Dendritic cell treated with granulocyte-macrophage colony-stimulating factor and Interleukin-4, amounts not matched to agents 40 ng/mL and 50 ng/mL, for 4 days (primary cell): ENCODE measurements around the gene LXN.
"Not testable (repeated sequence)": the region's sequence is repeated elsewhere in the genome, so short reads cannot be mapped to it uniquely, and the experiment has no call there.

ENCODE experiments used
- H3K27ac Mint-ChIP-seq: one replicate; pipeline ENCODE4 v1.8.0; 2022; ENCODE audit warnings: mild to moderate bottlenecking, mixed read lengths
- H3K27me3 Mint-ChIP-seq: one replicate; pipeline ENCODE4 v1.8.0; 2022; ENCODE audit warnings: mild to moderate bottlenecking, mixed read lengths
- H3K36me3 Mint-ChIP-seq: one replicate; pipeline ENCODE4 v1.8.0; 2022; ENCODE audit warnings: low read depth, mixed read lengths
- H3K4me1 Mint-ChIP-seq: one replicate; pipeline ENCODE4 v1.8.0; 2022; ENCODE audit warnings: low read depth, mixed read lengths
- H3K4me3 Mint-ChIP-seq: one replicate; pipeline ENCODE4 v1.8.0; 2022; ENCODE audit warnings: mild to moderate bottlenecking, moderate library complexity, mixed read lengths
- H3K9me3 Mint-ChIP-seq: one replicate; pipeline ENCODE4 v1.8.0; 2022; ENCODE audit warnings: mixed read lengths
- intact Hi-C: fragments of 100-400 bp; cut with micrococcal nuclease; formaldehyde crosslinking; loops from one replicate; pipeline ENCODE4 v1.15.0; 2022

Gene LXN

DNA sequence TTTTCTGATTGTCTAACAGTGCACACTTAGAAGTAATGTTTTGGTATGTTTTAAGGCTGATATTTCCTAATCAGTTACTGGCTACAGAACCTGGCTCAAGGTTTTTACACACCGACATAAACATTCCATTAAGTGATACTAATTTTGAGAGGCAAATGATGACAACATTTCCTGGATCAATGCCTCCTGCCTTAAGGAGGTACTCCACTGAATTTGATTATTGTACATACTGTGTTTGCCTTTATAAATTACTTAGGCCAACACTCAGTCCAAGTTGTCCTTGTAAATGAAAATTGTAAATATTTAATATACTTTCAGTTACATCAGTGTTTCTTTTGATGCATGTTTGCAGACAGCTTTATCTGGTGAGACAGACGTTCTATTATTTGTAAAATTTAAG is 24.2 kb upstream of the LXN start:
- intact Hi-C loops = no loop called here
- Mint-ChIP-seq H3K4me1 (no peaks in the 10 kb centered on the region), H3K27ac (no peak overlapping the region), H3K36me3 (peaks cover 50% of the 10 kb centered on the region), H3K27me3 (no peaks in the 10 kb centered on the region), H3K9me3 (no peaks in the 10 kb centered on the region), H3K4me3 (no peak overlapping the region)

DNA sequence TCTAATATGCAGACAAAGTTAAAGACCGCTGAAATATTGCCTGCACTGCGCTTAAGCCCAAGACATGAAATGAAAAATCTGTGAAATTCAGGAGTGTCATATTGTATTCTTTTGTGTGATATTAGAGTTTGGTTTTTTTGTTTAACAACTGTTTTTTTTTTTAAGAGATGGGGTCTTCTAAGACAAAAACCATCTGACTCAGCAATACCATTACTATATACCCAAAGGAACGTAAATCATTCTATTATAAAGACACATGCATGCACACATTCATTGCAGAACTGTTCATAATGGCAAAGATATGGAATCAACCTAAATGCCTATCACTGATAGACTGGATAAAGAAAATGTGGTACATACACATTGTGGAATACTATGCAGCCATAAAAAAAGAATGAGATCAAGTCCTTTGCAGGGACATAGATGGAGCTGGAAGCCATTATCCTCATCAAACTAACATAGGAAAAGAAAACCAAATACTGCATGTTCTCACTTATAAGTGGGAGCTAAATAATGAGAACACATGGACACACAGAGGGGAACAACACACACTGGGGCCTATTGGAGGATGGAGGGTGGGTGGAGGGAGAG is 21.5 kb upstream of the LXN start:
- intact Hi-C loops, H3K9me3 Mint-ChIP-seq, H3K27me3 Mint-ChIP-seq, H3K27ac Mint-ChIP-seq, H3K4me1 Mint-ChIP-seq, H3K4me3 Mint-ChIP-seq: not testable (repeated sequence)
- H3K36me3 Mint-ChIP-seq = peaks cover 73% of the 10 kb centered on the region

DNA sequence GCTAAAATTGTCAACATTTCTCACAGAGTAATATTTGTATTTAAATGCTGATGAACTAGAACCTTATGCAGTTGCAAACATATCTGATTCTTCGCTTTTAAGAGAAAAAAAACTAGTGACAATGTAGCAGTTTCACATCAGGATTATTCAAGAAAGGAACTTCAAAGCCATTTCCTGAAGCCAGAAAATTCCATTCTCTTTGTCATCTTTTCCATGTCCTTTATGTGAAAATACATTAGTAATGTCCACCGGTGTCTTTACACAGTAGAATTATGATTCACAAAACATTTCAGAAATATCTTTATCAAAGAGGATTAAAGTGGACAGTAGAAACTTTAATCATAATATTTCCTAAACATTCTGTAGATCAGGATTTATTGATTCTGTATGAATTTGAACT is 12.7 kb upstream of the LXN start:
- H3K36me3 Mint-ChIP-seq = peaks cover 38% of the 10 kb centered on the region
- no peak overlapping the region for H3K27ac Mint-ChIP-seq

GRCh38 chr3:158683230-158683962 is 10.9 kb upstream of the LXN start:
- Mint-ChIP-seq H3K9me3 (no peaks in the 10 kb centered on the region), H3K4me3 (no peak overlapping the region), H3K27ac (no peak overlapping the region), H3K36me3 (peaks cover 30% of the 10 kb centered on the region), H3K4me1 (peaks cover 5% of the 10 kb centered on the region), H3K27me3 (no peaks in the 10 kb centered on the region)
- intact Hi-C loops = no loop called here

More for the DNA sequence above, 12.7 kb upstream of the LXN start:
- Mint-ChIP-seq H3K27me3 (no peaks in the 10 kb centered on the region), H3K9me3 (no peaks in the 10 kb centered on the region), H3K4me3 (no peak overlapping the region), H3K4me1 (peaks cover 8% of the 10 kb centered on the region)
- intact Hi-C loops = no loop called here

DNA sequence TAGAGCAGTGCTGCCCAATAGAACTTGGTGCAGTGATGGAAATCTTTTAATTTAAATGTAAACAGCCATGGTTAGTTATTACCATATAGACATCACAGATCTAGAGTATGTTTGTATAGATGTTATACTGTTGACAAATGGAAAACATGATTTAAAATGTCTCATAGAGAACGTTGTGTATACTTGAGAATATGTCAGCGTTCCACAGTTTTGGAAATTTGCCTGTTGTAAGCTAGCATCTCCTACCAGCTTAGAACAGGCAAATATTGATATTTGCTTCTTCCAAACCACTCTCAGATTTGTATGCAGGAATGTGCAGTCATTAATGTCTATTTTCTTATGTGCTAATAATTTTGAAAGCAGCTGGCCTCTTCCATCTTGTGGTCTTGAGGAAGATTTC is 8.4 kb upstream of the LXN start:
- no peaks in the 10 kb centered on the region for H3K27me3 Mint-ChIP-seq
- H3K27ac Mint-ChIP-seq = no peak overlapping the region
- H3K4me1 Mint-ChIP-seq = no peaks in the 10 kb centered on the region
- intact Hi-C loops = no loop called here
- no peak overlapping the region for H3K4me3 Mint-ChIP-seq
- peaks cover 49% of the 10 kb centered on the region for H3K36me3 Mint-ChIP-seq
- H3K9me3 Mint-ChIP-seq = no peaks in the 10 kb centered on the region

GRCh38 chr3:158679547-158680000 is 7.1 kb upstream of the LXN start:
- Mint-ChIP-seq H3K4me1 (no peaks in the 10 kb centered on the region), H3K4me3 (no peak overlapping the region), H3K27me3 (no peaks in the 10 kb centered on the region), H3K9me3 (no peaks in the 10 kb centered on the region), H3K27ac (no peak overlapping the region), H3K36me3 (peaks cover 46% of the 10 kb centered on the region)
- intact Hi-C loops = no loop called here

GRCh38 chr3:158678687-158679086 is 6.2 kb upstream of the LXN start:
- Mint-ChIP-seq H3K9me3 (no peaks in the 10 kb centered on the region), H3K27me3 (no peaks in the 10 kb centered on the region), H3K36me3 (peaks cover 46% of the 10 kb centered on the region), H3K4me1 (no peaks in the 10 kb centered on the region), H3K27ac (no peak overlapping the region), H3K4me3 (no peak overlapping the region)
- intact Hi-C loops = no loop called here

GRCh38 chr3:158671821-158672214 is 630 bp downstream of the LXN start:
- Mint-ChIP-seq H3K27ac (peak overlapping the region; percentile 89), H3K4me3 (peak overlapping the region; percentile 93), H3K27me3 (no peaks in the 10 kb centered on the region), H3K4me1 (peaks cover 15% of the 10 kb centered on the region), H3K36me3 (peaks cover 58% of the 10 kb centered on the region), H3K9me3 (no peaks in the 10 kb centered on the region)
- intact Hi-C loops = loop anchor here (5.0 kb wide), 1 partner anchor 35 kb away; no protein-coding TSS in a partner anchor

DNA sequence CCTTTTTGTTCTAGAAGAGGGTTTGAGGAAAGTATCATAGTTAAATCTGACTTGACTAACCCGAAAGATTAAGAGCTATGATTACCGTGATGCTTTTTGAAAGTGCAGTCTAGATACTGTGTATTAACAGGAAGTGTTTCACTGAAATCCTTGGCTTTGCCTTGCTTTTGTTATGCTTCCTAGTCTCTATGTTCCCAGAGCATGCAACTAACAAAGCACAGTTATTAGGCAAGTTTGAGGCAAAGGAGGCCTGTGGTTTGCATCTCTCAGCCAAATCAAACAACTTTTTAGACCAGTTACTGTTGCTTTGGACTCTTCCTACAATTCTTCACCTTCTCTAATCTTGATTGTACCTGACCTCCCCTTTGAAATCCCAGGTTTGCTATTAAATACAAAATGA is 3.9 kb downstream of the LXN start:
- H3K27ac Mint-ChIP-seq = no peak overlapping the region
- H3K9me3 Mint-ChIP-seq = no peaks in the 10 kb centered on the region
- intact Hi-C loops = no loop called here
- peaks cover 64% of the 10 kb centered on the region for H3K36me3 Mint-ChIP-seq
- peaks cover 15% of the 10 kb centered on the region for H3K4me1 Mint-ChIP-seq
- H3K27me3 Mint-ChIP-seq = no peaks in the 10 kb centered on the region
- no peak overlapping the region for H3K4me3 Mint-ChIP-seq

- intact Hi-C loops = no loop called here
- Mint-ChIP-seq H3K36me3 (peaks cover 65% of the 10 kb centered on the region), H3K27ac (no peak overlapping the region), H3K4me1 (no peaks in the 10 kb centered on the region), H3K27me3 (no peaks in the 10 kb centered on the region), H3K9me3 (no peaks in the 10 kb centered on the region), H3K4me3 (no peak overlapping the region)
Measured at GRCh38 chr3:158666416-158666815, 6.0 kb downstream of the LXN start.

DNA sequence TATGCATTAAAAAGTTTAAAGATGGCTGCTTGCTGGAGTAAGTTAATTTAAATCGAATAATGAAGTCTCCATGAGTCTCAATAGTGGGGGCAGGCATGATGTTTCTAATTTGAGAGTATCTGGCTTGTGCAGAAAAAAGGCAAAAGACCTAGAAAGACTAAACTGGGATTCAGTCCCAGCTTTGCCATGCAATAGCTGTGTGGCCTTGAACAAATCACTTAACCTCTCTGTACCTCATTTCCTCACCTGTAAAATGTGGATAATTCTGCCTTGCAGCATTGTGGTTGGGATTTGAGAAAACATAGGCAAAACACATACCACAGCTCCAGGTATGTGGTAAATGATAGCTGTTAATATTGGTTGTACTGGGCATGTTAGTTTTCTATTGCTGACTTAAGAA is 8.6 kb downstream of the LXN start:
- H3K9me3 Mint-ChIP-seq = no peaks in the 10 kb centered on the region
- no peak overlapping the region for H3K4me3 Mint-ChIP-seq
- H3K36me3 Mint-ChIP-seq = peaks cover 57% of the 10 kb centered on the region
- no peaks in the 10 kb centered on the region for H3K4me1 Mint-ChIP-seq
- intact Hi-C loops = no loop called here
- no peaks in the 10 kb centered on the region for H3K27me3 Mint-ChIP-seq
- H3K27ac Mint-ChIP-seq = no peak overlapping the region

GRCh38 chr3:158663246-158663645 is 9.2 kb downstream of the LXN start:
- no peak overlapping the region for H3K4me3 Mint-ChIP-seq
- peaks cover 51% of the 10 kb centered on the region for H3K36me3 Mint-ChIP-seq
- H3K4me1 Mint-ChIP-seq = no peaks in the 10 kb centered on the region
- no peaks in the 10 kb centered on the region for H3K27me3 Mint-ChIP-seq
- H3K27ac Mint-ChIP-seq = no peak overlapping the region
- H3K9me3 Mint-ChIP-seq = no peaks in the 10 kb centered on the region
- intact Hi-C loops = no loop called here

- peaks cover 65% of the 10 kb centered on the region for H3K36me3 Mint-ChIP-seq
- no peaks in the 10 kb centered on the region for H3K9me3 Mint-ChIP-seq
- no peaks in the 10 kb centered on the region for H3K27me3 Mint-ChIP-seq
- intact Hi-C loops = no loop called here
- H3K4me1 Mint-ChIP-seq = no peaks in the 10 kb centered on the region
- no peak overlapping the region for H3K4me3 Mint-ChIP-seq
- H3K27ac Mint-ChIP-seq = no peak overlapping the region
Measured at GRCh38 chr3:158660711-158661110, 11.7 kb downstream of the LXN start.

- H3K4me1 Mint-ChIP-seq = no peaks in the 10 kb centered on the region
- H3K9me3 Mint-ChIP-seq = no peaks in the 10 kb centered on the region
- intact Hi-C loops = loop anchor here (1.0 to 10.0 kb wide), 3 partner anchors 115 to 605 kb away; no protein-coding TSS in a partner anchor
- H3K36me3 Mint-ChIP-seq = peaks cover 63% of the 10 kb centered on the region
- H3K4me3 Mint-ChIP-seq = no peak overlapping the region
- H3K27ac Mint-ChIP-seq = no peak overlapping the region
- no peaks in the 10 kb centered on the region for H3K27me3 Mint-ChIP-seq
Measured at GRCh38 chr3:158659454-158660237, 12.8 kb downstream of the LXN start.
